K562 (cell line): ENCODE measurements around the gene BCL2L12.

ENCODE experiments used
- KDM5B ChIP-seq: fragments of 200-600 bp; sonication (generic); IDR thresholded peaks from 2 replicates; pipeline ENCODE4 v1.6.1; 2012; ENCODE audit warnings: low read depth, mild to moderate bottlenecking, moderate library complexity, low read length, control low read depth, inconsistent platforms; ENCODE audit not compliant: insufficient replicate concordance
- SP2 ChIP-seq: IDR thresholded peaks from 2 replicates; pipeline ENCODE4 v1.6.1; 2011; ENCODE audit warnings: mild to moderate bottlenecking, low read depth, low read length, moderate library complexity; ENCODE audit not compliant: poor library complexity, severe bottlenecking; ENCODE audit errors: extremely low read depth
- ZFPM2 ChIP-seq: fragments of 250-450 bp; sonication (Bioruptor Pico); IDR thresholded peaks from 2 replicates; pipeline ENCODE4 v1.5.1; 2022; ENCODE audit warnings: mild to moderate bottlenecking

GRCh38 chr19:49687150-49687549 is 21.4 kb downstream of the BCL2L12 start:
- no peak for TF ChIP-seq KDM5B
- no peak for TF ChIP-seq ZFPM2 (CRISPR knock-in tag)
- TF ChIP-seq SP2 = no peak
